SH-SY5Y (cell line): ENCODE measurements around the gene SAFB.

Experiments used
- GATA2 ChIP-seq: IDR thresholded peaks from 2 replicates; pipeline ENCODE4 v1.6.1; 2011; ENCODE audit warnings: mild to moderate bottlenecking, low read depth, low read length
- GATA3 ChIP-seq: IDR thresholded peaks from 2 replicates; pipeline ENCODE4 v1.6.1; 2011; ENCODE audit warnings: low read depth, mild to moderate bottlenecking, low read length, moderate library complexity

GRCh38 chr19:5618591-5618990, 4.3 kb upstream of the SAFB start:
- TF ChIP-seq GATA2 (no peak), GATA3 (no peak)
